T-helper 22 cell (primary cell): ENCODE measurements around the gene LRMDA.

Source experiments
- DNase-seq: peaks from one replicate; pipeline ENCODE4 v3.0.0-alpha.2; 2020; ENCODE audit warnings: low read depth

LRMDA gene

DNA sequence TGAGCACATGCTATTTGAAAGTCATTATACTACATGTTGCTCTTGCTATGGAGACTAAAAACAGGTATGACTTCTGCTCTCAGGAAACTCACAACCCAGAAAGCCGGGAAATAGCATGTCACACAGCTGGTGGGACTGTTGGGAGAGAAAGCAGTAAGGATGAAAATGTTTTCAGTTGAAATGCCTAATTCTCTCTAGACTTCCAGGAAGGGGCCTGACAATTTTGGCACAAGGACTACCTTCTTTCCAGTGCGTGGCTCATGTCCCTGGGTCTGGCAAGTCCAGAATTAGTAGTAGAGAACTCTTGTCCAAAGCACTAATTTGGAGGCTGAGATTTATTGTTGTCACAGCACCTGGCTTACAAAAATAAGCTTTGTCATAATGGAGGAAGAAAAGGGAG is 567.6 kb downstream of the LRMDA start:
- no peak for DNase-seq

DNA sequence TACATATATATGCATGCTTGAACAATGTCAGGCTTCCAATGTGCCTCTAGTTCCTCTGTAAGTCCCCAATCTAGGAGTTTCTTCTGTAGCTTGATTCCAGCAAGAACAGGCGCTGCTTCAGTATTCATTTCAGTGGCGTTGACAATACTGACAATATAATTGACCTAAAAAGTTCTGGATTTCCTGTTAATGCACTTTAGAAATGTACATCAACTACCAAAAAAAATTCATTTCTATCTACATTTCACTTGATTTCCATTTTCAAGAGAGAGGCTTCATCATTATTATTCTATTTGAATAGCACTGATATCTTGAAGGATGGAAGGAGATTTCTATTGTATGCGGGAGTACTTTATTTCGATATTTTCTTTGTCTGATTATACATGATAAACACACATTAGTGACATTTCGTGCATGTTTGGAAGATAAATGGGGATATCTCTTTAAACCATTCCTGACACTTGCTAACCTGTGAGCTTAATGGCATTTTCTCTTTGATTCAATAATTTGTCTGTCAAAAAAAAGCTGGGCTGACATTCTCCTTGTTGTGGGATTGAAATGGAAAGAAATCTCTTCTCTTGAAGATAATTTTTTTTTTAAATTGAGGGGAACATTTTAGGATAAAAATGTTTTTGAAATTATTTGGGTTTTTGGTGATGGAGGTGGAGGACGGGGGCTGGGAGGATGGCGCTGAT is 568.2 kb downstream of the LRMDA start:
- DNase-seq: no peak

DNA sequence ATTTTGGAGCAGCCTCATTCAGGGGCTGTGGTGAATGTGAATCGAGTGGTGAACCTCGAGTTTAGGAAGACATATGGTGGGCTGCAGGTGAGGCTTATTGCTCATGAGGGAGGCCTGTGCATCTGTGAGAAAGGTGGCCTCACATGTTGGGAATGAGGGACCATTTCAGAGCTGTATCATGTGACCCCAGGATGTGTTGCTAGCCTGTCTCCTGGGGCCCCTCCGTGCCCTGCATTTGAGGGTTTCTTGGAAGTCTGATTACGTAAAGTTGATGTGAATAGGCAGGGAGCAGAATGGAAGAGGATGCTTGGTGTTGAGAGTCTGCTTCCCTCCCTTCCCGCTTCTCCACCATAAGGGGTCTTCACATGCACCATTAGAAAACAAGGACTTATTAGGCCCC is 569.1 kb downstream of the LRMDA start:
- DNase-seq: no peak

DNA sequence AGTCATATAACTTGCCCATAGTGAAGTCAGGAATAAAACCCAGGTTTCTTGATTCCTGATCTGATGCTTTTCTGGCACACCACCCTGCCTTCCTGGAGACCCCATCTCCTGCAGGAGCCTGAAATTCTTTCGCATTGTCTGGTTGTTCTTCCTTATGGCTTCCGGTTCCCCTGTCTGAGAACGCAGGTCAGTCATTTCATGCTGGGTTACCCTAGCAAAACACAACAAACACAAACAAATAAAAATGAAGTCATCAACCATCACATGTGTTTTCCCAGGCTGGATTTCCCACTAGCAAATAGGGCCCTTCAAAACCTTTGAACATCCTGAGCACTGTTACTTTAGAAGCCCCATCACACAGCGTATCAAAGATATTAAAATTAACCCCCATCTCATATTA is 569.6 kb downstream of the LRMDA start:
- DNase-seq: no peak

DNA sequence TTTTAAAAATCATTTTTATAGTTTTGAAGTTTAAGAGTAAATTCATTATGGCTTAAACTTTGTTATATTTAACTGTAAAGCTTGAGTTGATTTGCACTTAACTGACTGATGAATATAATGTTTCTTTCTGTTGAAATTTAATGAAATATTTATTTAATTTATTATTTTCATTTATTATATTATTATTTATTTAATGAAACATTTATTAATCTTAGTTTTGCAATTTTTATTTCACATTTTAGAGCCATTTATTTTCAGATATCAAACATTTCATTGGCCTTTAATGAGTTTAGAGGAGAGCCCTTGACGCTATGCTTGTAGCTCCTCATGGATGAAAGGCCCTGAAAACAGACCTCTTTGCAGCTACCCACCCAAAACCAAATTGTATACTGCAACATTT is 570.0 kb downstream of the LRMDA start:
- DNase-seq: no peak

DNA sequence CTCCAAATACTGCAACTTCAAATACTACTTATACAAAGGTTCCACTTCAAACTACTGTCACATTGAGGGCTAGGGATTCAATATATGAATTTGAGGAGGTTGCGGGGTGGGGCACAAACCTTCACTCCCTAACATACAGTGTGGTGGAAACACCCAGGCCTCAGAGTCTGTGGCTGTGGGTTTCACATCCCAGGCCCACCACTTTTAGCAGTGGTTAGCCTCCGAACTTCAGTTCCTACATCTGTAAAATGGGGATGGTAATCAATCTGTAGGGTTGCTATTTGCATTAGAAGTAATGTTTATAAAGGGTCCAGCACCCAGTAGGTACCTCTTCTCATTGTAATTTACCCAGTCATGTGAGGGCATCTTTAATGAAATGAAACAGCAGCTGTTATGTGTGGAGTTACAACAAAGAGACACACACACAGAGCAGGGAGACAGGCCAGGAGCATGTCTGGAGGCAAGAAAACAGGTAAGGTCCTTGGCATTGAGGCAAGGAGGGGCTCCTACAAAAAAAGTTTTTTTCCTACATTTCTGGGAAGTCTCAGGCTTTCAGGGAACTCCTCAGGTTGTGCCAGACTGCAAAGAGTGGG is 570.9 kb downstream of the LRMDA start:
- no peak for DNase-seq

DNA sequence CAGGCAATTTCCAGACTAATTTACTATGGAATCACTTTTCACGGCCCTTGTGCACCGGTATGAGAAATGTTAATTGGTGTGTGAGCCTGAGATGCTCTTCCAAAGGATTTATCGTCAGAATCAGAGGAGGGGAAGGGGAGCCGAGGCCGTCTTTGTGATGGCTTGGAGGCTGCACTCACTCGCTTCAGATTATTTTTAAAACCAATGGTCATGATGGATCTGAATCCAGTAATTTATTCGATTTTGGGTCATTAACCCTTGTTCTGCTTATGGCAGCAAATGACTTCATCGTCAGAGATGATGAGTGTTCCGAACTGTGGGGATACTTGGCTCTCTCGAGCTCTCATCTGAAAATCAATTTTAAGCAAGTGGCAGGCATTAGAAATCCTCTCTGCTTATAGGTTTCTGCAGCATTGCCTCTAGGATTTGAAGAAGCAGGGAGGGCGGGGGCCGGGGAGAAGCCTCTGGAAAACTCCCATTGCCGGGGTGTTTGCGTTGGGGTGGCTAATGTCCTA is 576.3 kb downstream of the LRMDA start:
- DNase-seq: no peak

DNA sequence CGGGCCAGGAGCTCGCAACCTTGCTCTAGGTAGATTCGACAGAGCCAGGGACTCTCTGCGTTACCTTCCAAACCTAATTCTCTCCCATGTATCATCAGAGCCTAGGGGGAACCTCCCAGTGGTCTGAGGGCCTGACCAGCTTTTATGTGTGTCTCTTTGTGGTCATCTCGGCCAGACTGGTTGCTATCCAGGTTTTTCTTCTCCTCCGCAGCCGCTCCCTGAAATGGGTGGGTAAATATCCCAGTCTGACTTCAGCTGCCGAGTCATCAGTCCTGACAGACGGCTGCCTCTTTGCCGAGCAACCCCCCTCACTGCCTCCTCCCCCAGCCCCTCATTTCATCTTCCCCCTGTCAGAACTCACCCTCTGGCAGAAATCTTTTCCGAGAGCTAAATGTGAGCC is 578.1 kb downstream of the LRMDA start:
- DNase-seq: no peak

DNA sequence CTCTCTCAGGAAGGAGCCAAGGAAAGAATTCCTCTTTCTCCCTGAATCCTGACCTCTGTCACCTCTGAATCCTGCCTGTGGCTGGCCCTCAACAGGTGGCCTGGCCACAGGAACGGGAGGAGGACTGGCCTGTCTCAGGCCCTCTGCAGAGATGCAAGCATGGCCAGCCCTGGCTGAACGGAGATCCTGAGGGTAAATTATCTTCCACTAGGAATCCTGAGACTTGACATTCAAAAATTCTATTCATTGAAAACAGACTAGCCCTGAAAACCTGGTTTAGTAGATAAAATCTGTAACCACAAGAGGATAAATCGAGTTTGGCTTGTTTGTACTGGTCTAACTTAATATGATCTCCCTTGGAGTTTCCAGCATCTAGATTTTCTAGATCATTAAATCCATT is 579.3 kb downstream of the LRMDA start:
- no peak for DNase-seq

DNA sequence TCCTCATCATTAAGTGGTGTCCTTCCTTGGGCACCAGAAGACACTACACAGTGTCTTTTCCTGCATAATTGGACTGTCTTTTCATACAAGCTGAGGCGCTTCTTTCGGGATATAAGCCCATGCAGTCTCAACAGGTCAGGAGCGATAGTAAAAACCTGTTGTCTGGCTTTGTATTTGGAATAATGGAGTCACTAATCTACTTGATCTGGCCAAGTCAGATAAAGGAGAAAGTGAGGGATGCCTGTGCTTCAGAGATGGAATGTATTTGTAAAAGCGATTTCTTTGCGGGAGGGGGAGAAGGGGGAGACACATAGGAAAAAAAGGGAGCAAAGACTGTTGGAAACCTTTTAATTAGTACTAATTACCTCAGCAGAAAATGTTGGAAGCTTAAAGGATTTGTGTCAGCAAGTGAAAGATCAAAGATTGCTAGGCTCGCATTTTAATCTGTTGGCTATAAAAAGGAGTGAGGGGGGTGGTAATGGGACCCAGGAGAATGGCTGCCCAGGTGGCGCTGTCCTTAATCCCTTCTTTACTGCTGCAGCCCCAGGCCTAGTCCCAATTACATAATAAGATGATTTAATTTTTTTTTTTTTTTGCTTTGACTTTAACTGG is 581.4 kb downstream of the LRMDA start:
- DNase-seq: no peak

DNA sequence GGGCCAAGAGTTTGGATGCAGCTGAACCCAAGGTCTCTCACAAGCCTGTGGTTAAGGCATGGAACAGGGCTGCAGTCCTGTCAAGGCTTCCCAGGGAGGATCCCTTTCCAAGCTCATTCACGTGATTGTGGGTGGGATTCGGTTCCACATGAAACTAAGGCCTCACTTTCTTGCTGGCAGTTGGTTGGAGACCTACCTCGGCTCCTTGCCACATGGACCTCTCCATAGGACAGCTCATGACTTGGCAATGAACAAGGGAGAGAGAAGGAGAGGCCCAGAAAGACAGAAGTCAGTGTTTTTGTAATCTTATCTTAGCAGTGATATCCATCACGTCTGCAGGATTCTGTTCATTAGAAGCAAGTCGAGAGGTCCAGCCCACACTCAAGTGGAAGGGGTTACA is 583.8 kb downstream of the LRMDA start:
- no peak for DNase-seq

DNA sequence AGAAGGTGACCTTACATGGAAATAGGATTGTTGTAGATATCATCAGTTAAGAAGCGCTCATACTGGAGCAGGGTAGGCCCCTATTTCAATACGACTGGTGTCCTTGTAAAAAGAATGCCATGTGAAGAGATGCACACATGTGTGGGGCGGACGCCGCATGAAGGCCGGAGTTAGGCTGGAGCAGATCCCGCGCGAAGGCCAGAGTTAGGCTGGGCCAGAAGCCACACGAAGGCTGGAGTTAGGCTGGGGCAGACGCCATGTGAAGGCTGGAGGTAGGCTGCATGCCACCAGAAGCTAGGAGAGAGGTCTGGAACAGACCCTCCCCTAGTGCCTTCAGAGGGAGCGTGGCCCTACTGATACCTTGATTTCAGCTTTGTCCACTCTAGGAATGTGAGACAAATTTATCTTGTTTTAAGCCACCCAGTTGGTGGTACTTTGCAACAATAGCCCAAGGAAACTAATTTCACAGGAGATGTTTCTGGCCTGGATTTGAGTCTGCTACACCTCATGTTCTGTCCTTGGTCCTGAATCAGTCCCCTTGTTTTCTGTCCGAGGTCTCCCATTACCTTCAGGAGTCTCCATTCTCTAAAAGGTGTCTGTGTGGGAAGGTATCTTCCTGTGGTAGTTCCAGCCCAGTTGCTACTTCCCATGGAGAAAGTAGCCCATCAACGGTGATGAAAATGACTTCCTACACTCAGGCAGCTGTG is 585.8 kb downstream of the LRMDA start:
- no peak for DNase-seq

DNA sequence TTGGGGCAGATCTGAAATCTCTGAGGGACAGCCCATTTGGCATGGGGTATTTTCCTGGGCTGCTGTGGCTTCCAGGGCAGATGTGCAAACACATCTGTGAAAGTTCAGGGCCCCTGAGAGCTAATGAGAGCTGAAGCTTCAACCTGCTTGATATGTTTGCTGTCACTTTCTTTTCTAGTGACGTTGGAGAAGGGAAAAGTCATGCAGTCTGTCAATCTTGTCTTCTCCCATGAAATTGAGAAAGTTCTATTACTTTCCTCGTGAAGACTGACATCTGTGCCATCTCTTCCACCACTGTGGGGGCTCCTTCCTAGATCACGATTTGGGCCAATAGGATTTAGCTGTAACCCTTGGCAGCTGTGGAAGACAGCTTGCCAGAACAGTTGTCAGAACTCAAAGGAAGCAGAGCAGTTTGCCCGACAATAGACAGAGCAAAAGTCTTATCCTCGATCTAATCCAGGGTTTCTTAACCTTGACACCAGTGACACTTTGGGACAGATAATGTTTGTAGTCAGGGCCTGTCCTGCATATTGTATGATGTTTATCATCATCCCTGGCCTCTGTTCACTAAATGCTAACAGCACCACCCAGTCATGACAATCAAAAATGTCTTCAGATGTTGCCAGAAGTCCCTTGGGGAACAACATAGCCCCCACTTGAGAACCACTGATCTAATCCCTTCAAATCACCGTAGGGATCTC is 586.5 kb downstream of the LRMDA start:
- DNase-seq: no peak

DNA sequence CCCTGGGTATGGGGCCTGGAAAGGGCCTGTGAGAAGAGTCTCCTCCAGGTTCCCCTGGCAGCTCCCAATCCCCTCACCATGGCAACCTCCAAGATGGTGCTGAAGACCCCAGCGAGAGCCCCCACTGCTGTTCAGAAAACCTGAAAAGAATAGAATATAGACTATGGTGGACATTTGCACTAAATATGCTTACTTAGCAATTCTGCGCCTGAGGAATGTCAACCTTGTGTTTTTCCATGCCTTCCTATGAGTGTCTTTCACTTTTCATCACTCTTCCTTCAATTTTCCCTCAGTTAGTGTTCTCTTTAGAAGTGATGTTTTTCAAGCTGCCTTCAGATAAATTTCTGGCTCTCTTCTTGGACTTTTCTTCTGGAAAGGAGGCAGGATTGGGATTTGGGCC is 589.2 kb downstream of the LRMDA start:
- DNase-seq: no peak

DNA sequence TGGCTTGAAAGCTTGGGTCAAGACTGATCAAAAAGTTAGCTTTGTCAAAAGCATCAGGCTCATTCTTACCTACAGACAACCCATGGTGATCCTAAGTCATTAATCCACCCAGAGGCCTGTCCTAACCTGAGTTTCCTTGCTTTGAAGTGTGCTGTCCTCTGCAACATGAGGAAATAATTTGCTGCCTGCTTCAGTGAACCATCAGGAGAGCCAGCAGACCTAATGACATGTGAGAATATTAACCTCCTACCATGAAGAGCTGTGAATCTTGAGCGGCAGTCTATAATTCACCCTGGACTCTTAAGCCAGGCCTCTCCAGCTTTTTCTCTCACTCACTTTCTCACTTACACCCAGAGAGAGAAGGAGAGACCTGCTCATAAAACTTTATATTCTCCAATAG is 590.0 kb downstream of the LRMDA start:
- no peak for DNase-seq

DNA sequence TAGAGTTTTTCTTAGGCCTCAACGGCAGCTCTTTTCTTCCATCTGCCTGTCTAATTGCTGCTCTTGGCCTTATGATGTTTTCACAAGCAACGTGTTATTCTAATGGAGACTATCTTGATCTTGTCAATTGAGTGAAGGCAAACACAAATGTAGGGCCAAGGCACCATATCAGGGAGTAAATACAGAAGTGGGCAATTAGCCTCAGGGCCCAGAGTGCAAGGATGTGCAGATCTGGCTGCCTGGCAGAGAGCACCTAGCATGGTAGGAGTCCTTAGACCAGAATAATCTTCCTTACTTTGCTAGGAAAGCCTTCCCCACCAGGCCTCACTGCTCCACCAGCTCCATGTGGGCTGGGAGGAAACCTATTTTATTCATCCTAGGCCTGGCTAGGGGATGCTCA is 590.9 kb downstream of the LRMDA start:
- no peak for DNase-seq

DNA sequence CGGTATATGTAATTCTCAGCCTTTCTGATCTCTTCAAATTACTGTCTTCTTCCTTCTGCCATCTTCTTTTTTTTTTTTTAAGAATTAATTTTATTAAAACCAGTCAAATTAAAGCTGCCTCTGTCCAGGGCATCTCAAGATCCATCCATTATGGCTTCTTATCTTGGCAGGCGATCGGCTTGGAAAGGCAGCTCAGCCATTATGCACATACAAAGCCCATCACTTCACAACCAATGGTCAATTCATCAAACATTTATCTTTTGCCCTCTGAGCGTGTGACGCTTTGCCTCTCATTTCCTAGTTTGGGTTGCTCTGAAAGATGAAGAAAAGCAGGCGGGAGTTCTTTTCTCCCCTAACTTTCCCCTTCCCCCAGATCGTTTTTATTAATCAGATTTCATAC is 591.6 kb downstream of the LRMDA start:
- DNase-seq: no peak

DNA sequence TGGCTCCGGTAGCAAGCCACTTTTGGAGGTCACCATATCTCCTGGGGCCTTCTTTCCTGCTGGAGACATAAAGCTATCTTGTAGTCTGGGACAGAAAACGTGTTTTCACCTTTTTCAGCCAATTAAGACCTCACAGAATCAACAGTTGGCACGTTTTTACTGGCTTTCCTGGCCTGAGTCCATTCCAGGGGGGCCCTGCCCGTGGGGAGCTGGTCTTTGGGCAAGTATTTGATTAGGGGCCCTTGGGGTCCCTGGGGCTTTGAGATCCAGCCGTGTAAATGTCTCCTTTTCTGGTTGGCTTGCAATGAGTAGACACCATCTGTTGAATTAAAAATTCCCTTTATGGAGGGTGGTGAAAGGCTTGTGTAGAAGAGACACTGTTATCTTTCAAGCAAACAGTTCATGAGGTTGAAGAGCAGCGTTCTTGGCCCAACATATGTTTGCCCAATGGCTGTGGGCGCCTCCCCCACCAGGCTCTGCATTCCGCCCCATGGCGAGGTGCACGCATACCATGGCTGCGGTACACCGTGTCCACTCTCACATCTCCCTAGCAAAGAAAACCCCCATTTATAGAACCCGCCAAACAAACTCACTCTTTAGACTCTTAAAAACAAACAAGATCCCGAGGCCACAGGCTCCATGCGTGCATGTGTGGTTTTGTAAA is 593.2 kb downstream of the LRMDA start:
- DNase-seq: no peak

DNA sequence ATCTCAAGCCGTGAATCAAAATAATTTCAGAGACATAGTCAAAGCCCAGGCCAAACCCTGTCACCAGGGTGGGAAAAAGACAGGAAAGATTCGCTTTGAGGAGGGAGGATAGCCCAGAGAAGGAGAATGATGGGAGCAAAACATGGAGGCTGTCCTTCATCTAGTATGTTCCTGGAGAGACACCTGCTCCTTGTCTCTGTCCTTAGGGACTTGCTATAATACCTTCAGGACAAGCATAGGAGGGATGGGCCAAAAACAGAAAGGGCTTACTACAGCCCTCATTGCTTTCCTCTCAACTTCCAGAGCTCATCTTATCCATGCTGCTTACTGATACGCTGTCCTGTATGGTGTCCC is 593.7 kb downstream of the LRMDA start:
- DNase-seq: no peak

DNA sequence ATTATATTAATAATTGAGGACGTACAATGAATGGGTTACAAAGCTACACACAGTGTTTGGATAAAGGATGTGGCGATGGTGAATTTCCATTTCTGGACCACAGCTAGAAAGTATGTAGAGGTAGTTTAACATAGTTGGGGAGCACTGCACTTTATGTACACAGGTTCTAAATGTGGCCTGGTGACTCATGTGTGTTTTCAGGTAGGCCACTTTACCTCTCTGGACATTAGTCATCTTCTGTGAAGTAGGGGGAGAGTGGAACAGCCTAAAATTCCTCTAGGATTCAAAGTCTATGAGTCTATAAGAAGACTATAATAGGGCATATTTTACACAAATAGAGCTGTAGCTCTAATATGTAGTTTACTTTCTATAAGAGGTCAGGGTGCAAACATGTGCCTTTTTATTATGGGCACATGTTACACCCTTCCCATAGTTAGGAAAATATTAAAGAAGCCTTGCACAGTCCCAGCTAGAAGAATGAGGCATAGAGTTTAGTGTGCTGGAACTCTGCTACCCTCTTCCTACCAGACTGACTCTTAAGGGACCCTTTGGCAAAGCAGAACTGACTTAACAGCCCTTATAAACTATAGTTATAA is 594.9 kb downstream of the LRMDA start:
- DNase-seq: no peak

DNA sequence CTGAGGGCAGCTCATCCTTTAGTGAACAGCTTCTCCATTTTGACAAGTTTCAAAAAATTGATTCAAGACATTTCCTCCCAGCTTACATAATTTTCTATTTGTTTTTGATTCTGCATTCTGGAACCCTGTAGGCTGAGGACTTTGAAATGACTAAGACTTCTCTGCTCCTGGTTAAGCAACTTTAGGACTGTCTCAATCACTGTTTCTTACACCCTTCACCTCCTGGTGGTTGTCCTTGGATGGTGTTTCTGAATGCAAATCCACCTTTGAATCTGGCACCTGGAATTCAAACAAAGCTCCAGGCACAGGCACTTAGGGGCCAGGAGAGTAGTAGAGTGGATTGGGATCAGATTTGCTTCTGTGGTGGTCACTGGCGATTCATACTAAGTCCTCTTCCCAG is 595.5 kb downstream of the LRMDA start:
- no peak for DNase-seq

DNA sequence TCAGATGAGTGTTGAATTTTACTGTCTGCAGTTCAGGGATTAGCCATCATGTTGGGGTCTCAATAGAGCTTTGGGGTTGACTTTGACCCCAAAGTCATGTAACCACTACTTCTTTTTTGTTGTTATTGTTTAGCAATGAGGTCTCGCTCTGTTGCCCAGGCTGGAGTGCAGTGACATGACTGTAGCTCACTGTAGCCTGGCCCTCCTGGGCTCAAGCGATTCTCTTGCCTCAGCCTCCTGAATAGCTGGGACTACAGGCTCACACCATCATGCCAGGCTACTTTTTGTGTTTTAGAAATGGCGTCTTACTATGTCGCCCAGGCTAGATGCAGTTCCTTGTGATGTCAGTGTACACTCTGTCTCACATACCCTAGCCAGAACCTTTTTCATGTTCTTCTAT is 598.4 kb downstream of the LRMDA start:
- DNase-seq: no peak
